ENCODE measurements around the gene KCNQ1.

Gene KCNQ1

DNA sequence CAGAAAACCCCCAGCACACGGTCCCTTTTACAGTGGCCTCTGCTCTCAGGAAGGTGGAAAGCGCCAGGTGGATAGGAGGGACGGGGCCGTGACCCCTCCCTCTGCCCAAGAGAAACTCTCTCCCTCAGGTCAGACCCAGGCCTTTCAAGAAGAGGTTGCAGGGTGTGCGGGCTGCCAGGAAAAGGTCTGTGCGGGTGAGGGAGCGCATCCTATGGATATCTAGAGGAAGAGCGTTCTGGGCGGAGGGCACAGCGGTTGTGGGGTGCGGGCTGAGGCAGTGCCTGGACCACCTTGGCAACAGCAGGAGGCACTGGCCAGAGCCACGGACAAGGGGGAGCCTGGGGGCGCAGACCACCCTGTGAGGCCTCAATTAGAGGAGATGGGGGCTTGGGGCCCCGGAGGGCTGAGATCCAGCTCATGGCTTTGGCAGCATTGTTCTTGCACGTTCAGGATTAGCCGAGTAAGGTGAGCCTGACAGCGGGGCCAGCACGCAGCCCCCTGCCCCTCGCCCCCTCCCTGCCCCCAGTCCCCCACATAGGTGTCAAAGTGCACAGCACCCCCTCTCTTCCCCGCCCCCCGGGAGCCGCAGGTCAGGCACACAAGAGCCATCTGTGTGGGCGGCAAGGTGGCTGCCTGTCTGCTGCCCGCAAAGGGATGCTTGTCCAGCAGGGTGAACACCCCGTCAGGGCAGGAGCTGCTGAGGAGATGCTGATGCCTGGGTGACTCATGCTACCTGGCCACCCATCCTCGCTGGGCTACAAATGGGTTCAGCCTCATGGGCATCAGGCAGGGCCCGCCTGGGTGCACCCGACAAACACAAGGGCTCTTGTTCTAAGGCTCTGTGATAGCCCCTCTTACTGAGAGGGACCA is 347.8 kb downstream of the KCNQ1 start:
- DNase-seq: no peak

DNA sequence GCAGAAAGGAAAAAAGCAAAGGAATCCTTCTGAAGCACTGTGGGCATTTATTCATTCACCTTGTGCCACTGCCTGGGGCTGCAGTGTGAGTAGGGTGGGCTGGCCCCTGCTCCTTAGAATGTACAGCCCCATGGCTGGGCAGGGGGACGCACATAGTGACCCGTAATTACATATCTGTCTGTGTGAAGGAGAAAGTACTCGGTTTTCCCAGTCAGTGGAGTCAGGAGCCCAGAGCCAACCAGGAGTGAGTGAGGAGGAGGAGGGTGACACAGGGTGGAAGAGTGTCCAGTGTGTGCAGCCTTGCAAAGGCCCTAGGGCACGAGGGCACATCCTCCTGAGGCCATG is 348.9 kb downstream of the KCNQ1 start:
- no peak for DNase-seq

DNA sequence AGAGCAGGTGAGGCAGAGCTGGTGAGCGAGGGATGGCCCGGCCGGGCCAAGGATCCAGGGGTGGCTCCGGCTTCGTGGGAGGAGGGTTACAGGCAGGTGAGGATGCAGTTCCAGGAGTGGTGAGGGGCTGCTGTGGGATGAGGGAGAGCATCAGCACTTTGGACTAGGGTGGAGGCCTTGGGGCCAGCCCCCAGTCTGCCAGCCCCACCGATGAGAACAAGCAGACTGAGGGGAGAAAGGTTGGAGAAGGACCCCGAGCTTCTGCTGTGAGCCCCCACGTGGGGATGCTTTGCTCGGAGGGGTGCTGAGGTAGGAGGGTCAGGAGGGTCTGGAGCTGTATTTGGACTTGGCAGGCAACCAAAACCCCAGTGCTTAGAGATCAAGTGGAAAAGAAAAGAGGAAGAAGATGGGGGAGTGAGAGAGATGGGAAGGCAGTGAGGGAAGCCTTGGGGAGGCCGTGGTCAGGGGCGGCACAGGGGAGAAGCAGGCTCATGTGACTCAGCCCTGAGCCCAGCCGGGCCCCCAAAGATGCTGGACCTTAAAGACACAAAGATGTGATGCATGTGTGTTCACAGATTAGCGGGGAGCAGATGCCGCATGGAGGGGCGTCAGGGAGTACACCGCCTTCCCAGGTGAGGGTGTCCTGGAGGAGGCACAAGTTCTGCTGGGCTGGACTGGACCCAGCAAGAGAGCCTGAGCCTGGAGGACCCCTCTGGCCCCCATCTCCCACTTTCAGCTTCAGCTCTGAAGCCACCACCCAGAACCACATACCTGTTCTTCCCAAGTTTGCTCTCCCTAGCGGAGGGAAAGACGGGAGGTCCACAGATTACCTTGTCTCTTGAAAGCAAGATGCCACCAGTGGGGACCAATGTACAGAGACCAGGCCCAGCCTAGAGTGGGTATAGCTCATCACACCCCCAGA is 349.5 kb downstream of the KCNQ1 start:
- DNase-seq: no peak

DNA sequence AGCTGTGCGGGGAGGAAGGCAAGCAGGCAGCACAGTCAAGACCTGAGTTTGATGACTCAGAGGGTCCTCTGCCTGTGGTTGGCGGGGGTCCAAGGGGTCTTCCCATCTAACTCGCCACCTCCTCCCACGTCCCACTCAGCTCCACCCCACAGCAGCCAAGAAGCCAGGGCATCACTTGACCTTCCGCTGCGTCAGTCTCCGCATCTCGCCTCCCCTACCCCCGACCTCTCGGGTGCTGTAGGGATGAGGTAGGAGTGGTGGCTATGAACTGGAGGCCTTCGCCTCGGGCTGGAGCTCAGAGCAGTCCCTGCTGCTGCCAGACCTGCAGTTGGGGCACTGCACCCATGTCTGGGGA is 350.1 kb downstream of the KCNQ1 start:
- DNase-seq: no peak

DNA sequence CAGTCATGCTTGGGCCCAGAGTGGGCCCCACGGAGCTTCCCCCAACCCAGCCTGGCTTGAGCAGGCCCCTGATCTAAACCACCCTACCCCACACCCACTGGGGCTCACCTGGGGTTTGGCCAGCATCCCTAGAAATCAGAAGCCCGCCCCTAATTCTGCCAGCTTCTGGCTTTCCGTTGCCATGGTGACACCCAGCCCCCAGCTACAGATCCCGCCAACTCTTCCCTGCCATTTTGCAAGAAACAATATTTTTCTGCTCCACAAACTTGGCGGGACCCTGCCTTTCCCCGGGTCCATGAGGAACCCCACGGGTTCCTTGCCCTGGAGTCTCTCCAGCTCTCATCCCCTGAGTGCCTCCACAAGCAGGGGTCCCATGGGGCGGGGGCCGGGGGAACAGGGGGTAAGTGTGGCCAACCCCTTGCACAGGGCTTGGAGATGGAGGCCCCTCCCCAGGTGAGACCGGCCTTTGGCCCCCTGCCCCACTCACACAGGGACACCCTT is 350.7 kb downstream of the KCNQ1 start:
- DNase-seq: no peak

DNA sequence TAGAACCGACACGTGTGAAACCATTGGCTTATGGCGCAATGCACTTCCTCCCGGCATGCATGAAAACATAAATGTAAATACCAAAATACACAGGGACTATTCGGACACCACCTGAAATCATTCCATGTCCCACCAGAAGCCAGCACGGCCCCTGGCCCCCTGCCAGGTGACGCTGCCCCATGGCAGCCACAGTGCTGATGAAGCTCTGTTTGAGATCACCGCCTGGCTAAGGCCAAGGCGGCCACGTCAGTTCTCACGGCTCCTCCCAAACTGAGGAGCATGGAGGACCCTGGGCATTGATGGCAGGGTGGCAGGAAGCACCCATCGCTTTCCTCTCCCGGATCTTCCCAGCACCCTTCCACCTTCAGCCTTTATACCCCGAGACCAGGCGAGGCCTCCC is 351.3 kb downstream of the KCNQ1 start:
- DNase-seq: no peak

DNA sequence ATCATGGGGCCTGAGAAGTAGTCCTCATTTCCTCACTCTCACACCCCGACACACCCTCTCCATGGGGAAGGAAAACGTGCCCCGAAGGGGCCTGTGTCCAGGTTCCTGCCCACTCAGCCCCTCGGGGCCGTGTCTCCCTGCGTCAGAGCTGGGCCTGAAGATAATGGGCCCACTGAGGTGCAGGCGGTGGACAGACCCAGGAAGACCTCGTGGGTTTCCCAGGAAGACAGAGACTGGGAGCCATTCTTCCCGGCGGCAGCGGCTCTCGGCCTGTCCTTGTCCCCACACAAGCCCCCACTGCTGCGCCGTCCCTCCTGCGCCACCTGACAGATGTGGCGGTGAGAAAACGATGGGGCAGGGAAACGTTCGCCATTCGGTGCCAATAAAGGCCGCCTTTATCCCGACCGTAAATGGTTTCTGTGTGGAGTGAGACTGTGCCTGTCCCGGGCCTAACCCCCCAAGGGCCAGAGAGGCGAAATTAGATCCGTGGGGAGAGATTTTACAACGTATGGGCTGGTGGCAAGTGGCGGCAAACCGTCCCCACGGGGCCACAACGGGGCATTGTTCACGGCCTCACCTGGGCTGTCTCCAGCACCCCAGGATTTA is 351.8 kb downstream of the KCNQ1 start:
- no peak for DNase-seq

DNA sequence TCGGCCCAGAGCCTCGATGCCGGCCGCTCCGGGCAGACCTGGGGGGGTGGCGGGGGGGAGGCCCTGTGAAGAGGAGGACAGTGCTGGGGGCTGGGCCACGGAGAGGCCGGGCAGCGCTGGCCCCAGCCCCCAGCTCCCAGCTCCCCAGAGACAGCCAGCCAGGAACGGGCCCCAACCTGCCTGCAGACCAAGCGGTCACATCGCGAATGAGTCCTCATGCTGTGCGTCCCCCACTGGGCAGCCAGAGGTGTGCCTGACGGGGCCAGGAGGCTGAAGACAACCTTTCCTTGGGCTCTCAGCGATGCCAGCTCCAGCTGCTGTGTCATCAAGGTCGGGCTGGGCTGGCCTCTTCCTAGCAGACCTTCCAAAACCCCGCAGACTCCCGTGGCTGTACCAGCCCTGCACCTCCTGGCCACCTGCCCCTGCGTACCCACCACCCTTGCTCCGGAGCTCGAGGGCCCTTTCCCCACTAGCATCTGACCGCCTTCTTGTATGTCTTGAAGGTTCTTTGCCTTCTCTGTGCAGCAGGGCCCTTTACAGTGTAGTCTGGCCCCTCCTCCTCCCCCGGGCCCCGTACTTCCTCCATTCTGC is 352.4 kb downstream of the KCNQ1 start:
- no peak for DNase-seq

DNA sequence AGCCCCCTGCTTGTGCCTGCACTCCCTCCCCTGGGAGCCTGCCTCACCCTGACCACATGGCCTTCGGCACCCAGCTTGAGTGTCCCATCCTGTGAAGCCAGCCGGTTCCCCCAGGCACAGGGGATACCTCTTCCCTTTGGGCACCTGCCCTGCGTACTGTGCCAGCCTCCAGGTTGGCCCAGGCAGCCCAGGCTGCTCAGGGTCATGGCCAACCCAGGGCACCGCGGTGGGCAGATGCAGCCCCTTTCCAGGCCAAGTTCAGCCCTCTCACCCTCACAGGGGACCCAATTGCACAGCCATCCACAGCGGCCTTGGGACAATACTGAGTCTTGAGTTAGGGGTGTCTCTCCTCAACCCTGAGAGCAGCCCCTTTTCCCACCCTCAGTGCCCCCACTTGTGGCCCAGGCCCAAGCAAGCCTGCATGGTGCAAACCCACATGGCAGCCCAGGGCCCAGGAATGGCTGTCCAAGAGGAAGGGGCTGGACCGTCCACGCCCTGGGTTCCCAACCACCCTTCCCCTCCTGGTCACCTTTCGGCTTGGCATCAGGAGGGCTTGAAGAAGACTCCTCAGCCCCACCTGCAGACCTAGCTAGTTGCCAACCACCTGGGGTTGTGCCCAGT is 353.0 kb downstream of the KCNQ1 start:
- DNase-seq: no peak

DNA sequence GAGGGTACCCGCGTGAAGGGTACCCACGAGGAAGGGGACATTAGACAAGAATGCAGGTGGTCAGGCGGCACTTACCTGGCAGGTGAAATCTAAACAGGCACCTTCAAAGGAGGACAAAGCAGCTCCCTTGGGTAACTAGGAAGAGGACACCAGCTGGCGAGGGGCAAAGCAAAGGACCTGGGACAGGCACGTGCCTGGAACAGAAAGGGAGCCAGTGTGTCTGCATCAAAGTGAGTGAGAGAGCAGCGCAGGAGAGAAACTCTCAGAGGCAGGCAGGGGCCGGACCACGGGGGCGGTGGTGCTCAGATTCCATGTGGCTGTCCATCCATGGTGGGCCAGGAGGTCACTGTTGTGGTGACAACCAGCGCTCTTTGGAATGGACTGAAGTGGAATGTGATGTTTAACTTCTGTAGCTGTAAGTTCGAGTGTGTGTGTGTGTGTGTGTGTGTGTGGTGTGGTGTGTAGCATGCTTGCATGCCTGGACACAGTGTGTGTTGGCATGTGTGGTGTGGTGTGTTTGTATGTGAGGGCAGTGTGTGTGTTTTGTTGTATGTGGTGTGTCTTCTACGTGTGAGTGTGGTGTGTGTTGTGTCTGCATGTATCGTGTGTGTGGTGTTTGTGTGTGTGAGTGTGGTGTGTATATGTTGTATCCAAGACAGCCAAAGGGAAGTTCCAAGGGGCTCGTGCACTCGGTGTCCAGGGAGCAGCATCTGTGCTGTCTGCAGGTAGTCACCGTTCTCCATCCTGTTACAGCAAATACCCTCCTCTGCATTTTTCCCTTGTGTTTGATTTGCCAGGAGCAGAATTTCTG is 354.3 kb downstream of the KCNQ1 start:
- DNase-seq: no peak

DNA sequence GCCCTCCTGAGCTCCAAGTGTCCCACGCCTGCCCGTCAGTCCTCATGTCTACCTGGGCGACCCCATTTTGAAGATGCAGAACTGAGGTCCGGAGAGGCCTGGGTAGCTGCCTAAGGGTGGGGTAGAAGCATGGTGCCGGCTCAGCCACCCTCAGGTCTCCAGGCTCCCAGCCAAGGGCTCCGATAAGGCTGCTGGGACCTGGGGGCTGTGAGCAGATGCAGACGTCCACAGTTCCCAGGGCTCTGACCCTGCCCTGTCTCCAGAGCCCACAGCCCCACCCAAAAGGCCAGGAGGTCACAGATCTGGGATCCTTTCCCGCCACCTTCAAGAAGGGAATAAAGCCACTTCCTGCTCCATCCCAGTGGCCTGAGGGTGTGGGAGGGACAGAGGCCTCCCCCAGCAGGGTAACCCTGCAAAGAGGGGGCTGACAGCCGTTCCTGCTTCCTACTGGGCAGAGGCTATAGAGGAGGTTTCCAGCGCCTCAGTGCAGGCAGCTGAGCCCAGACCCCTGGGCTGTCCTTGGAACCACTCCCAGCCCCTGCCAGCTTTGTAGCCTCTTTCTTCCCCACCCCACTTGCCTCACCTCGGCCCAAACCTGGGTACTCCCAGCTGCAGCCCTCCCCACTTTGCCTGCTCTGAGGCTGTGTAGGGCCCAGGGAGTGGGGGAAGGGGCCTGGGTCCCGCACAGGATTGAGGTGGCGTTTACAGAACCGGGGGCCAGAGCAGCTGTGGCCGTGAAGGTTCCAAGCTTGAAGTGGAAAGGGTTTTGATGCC is 355.3 kb downstream of the KCNQ1 start:
- DNase-seq: no peak

DNA sequence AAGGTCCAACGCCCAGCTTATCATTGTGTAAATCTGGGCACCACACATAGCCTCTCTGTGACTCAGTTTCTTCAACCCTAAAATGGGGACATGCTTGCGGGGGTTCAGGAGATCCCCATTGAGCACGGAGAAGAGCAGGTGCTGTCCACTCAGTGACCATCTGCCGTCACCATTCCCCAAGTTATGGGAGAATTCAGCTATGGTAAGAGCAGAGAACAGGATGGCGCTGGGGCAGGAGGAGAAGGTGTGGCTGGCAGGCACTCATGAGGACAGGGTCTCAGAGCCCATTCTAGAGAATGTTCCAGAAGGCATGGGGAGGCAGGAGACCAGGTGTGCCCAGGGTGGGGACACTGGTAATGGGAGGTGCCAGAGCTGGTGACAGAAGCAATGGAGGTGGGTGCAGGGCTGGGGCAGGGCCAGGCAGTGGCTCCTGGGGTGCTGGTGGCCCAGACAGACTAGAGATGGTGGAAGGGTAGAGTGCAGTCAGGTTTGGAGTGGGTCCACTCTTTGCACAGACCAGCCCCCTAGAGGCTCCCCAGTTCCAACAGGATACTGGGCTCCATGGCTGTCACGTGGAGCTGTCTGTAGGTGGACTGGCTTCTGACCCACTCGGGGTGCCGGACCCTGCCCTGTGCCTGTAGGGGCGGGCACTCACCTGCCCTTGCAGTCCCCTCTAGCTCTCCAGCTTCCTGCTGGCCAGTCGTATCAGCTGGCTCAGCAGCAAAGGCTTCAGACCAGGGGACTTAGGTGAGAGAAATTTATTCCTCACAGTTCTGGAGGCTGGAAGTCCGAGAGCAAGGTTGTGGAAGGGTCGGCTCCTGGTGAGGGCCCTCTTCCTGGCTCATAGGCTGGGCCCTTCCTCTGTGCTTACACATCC is 356.1 kb downstream of the KCNQ1 start:
- DNase-seq: no peak

DNA sequence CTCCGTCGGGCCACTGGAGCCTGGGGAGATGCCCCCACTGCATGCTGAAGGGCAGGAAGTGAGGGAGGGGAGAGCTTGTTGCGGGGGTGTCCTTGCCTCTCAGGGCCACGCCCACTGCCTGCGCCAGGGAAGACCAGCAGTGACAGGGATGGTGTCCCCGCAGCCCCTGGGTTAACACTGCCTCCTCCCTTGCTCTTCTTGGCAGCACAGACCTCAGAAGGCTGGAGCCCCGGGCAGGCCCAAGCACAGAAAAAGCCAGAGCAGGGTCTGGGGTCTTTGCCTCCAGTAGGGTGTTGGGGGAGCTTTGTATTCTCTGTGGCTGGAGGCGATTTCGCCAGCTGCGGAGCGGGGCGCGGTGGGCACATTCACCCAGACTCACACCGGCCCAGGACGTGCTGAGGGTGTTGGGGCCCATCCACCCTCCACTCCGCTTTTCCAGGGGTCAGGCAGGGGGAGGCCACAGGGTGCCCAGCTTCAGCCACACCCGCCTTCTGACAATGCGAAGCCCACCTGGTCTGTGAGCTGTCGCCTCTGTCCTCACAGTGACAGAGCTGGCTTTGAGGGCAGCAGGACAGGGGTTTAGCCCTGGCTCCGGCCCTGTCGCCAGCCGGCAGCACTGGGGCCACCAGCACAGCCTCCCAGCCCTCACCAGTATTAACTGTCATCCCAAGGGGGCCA is 357.0 kb downstream of the KCNQ1 start:
- DNase-seq: no peak

DNA sequence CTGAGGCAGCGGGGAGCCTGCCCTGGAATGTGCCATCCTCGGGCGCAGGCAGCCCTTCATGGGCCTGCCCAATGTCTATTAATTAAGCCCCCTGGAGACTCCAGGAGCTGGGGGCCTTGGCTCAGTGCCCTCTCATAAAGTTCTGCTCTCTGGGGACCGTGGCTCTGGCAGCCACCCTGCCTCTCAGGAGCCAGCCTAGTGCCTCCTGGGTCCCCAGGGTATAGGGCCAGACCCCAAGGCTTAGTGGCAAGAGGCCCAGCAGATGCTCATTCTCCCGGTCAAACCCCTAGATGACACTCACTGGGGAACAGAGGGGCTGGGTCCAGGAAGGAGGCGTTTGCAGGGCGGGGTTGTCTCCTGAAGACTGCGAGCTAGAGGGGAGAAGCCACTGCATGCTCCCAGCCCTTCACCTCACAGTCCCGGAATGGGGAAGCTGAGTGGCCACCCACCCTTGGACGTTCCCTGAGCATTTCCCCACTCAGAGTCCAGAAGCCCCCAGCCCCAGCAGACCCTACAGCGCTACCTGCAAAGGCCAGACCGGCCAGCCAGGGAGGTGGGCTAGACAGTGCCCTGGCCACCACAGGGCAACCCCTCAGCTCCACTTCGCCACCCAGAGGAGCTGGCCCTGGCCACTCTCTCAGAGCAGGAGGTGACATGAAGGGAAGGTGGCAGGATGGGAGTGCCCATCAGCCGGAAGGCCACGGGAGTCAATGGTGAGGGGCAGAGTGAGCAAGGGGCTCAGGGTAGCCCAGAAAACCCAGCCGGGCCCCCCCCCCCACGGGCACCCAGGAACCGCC is 357.8 kb downstream of the KCNQ1 start:
- DNase-seq: no peak

DNA sequence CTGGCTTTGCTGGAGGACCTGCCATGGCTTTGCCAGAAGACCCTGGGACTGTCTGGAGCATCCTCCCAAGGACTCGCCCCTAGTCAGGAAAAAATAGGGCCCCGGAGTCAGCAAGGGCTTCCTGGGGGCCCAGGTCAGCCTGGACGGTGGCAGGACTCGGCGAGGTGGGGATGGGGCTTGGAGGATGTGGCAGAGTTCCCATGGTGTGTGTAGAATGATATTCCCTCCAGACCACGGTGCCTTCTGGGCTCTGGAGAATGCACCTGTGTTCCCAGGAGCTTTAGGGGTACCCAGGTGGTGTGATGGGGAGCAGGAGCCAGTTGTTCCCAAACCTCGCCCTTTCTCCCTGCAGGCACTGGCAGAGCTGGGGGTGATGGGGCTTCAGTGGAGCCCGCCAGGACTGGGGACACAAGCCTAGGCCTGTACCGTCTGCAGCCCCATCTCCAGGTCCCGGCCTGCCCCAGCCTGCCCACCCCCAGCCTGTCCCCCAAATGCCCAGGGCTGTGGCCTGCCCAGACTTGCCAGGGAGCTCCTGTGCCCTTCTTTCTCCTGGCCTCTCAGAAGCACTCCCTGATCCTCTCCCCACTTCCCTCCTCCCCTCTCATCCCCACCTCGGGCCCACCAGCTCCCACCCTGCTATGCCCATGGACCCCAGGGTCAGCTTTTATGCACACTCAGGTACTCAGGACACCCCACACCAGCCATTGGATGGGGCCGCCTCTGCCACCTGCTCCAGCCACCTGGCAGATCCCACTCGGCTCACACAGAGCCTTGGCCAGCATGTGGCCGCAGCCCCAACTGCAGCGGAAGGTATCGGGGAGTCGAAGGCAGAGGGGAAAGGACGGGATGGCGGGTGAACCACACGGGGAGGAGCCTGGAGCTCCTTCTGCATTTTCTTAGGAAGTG is 358.6 kb downstream of the KCNQ1 start:
- DNase-seq: no peak

DNA sequence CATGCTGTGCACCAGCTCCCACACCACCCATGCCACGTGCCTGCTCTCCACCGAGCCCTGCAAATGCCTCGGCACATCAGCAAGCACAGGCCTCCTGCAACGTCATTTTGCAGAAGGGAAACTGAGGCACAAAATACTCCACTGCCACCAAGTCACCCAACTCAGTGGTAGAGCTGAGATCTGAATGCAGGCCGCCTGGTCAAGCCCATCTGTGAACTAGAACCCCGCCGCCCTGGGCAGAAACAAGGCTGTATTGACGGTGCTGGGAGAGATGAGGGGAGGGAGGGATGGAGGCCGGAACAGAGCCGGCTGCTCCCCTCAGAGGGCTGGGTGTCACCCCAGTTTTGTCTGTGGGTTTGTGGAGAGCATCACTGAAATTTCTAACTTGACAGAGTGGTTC is 359.4 kb downstream of the KCNQ1 start:
- DNase-seq: no peak

DNA sequence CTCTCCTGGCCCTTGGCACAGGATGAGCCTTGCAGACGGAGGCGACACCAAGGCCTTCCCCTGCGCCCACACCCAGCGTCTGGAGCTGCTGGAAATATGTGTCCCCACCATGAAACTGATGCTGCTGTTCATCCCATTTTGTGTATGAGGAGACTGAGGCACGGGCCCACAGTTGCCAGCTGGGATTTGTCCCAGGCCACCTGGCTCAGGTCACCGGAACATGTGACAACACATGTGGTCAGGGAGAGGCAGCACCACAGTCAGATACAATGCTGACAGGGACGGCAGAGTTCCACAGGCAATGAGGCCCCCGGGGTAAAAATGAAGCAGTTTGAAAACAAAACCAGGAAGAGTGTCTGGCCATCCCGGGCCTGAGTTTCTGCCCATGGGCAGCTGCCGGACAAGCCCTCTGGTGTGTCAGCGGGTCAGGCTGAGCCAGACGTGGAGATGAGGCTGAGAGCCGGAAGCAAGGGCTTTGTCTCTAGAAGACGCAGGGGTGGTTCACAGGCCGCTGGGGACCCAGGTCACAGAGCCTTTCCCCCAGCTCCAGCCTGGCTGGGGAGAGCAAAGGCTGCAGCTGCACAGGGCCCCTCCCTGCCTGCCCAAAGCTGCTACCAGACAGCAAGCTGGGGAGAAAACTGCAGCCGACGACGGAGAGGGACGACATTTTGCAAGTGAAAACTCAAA is 360.0 kb downstream of the KCNQ1 start:
- no peak for DNase-seq
